ENCODE data around the gene ASB18.

- TF ChIP-seq CTCF (IDR thresholded peaks at IDR 0.05; ENCODE audit: low read depth, low read length, poor library complexity, severe bottlenecking): no peak
- TF ChIP-seq EZH2phosphoT487 (IDR thresholded peaks at IDR 0.05; ENCODE audit: borderline replicate concordance, low read length): no peak
These were observed 85.3 kb downstream of the ASB18 start for GRCh38 chr2:236178890-236179235.
